A549 (cell line): ENCODE measurements around the gene LY6G6D. TPM values are rescaled to one million over a fixed set of nuclear protein-coding genes. Genes with fewer than 3 reads are reported as not detected.
A peak's percentile ranks its signal among the peaks of the same experiment; 100 is the strongest.

Experiments used
- ATAC-seq, 2 experiments: fragments of 200-7000 bp in 1 of 2; fragments of >200 bp in 1 of 2; cut with Nextera tagmentation in 1 of 2; cut with Tn5 transposase in 1 of 2; 3 replicates each; pipeline versions ENCODE4 v1.8.0 to v1.9.1; 2018 to 2020; ENCODE audit warnings: mild to moderate bottlenecking in 1 of 2, moderate library complexity in 1 of 2
- CTCF ChIA-PET: fragments of 300-600 bp; sonication (Branson Sonifier 250); formaldehyde crosslinking; extraction: SDS; loops from one replicate; lab custom pipeline; 2021; ENCODE audit warnings: antibody characterized with exemption, inconsistent platforms; lab: Yijun Ruan, JAX
- POLR2A ChIA-PET: fragments of 350-600 bp; formaldehyde crosslinking; extraction: SDS; loops from one replicate; lab custom pipeline; 2021; ENCODE audit warnings: antibody characterized with exemption, inconsistent platforms; lab: Yijun Ruan, JAX
- DNase-seq, 2 experiments: peaks; one replicate each; pipeline versions ENCODE4 v3.0.0 to v3.0.0-alpha.2; 2011 to 2016; ENCODE audit warnings: low read depth in 1 of 2, low spot score in 1 of 2
- FAIRE-seq: peaks from 2 replicates; lab custom pipeline; 2011; peaks lifted over from hg19 to GRCh38; lab: Jason Lieb, UNC
- H3K27ac ChIP-seq, 2 experiments: fragments of >200 bp; sonication (Bioruptor Twin); formaldehyde crosslinking; 3 replicates each; pipeline ENCODE4 v1.5.1; 2016 to 2017
- H3K4me1 ChIP-seq: fragments of >200 bp; sonication (Bioruptor Twin); formaldehyde crosslinking; 3 replicates; pipeline ENCODE4 v1.6.1; 2016
- H3K4me2 ChIP-seq: fragments of >200 bp; sonication (Bioruptor Twin); formaldehyde crosslinking; 3 replicates; pipeline ENCODE4 v1.6.1; 2016
- H3K4me3 ChIP-seq: fragments of >200 bp; sonication (Bioruptor Twin); formaldehyde crosslinking; 3 replicates; pipeline ENCODE4 v1.5.1; 2016
- H3K9me3 ChIP-seq: fragments of >200 bp; sonication (Bioruptor Twin); formaldehyde crosslinking; 3 replicates; pipeline ENCODE4 v1.6.1; 2016
- BCL3 ChIP-seq: fragments of >200 bp; sonication (Bioruptor Twin); formaldehyde crosslinking; IDR thresholded peaks from 3 replicates; pipeline ENCODE4 v1.6.1; 2016
- CBX2 ChIP-seq: fragments of 200-600 bp; sonication (generic); IDR thresholded peaks from 2 replicates; pipeline ENCODE4 v1.6.1; 2016; ENCODE audit warnings: low read depth, mild to moderate bottlenecking, borderline replicate concordance
- CHD2 ChIP-seq: fragments of 150-350 bp; IDR thresholded peaks from 2 replicates; pipeline ENCODE4 v1.6.1; 2014; ENCODE audit warnings: low read length; ENCODE audit not compliant: partially characterized antibody
- CTCF ChIP-seq: fragments of >200 bp; sonication (Bioruptor Twin); formaldehyde crosslinking; IDR thresholded peaks from 3 replicates; pipeline ENCODE4 v1.5.1; 2016
- E2F6 ChIP-seq: IDR thresholded peaks from 2 replicates; pipeline ENCODE4 v1.6.1; 2012; ENCODE audit warnings: low read depth, borderline replicate concordance
- GATA3 ChIP-seq: IDR thresholded peaks from 2 replicates; pipeline ENCODE4 v1.6.1; 2012; ENCODE audit warnings: borderline replicate concordance
- JUNB ChIP-seq: fragments of >200 bp; sonication (Bioruptor Twin); formaldehyde crosslinking; IDR thresholded peaks from 2 replicates; pipeline ENCODE4 v1.6.1; 2016
- MAX ChIP-seq: IDR thresholded peaks from 2 replicates; pipeline ENCODE4 v1.6.1; 2012
- NFE2L2 ChIP-seq: fragments of 150-350 bp; conservative IDR thresholded peaks from 2 replicates; pipeline ENCODE4 v1.6.1; 2014; ENCODE audit warnings: low read length
- PHF8 ChIP-seq: fragments of 200-600 bp; sonication (generic); IDR thresholded peaks from 2 replicates; pipeline ENCODE4 v1.6.1; 2016; ENCODE audit warnings: low read depth, mild to moderate bottlenecking, antibody characterized with exemption, moderate library complexity, borderline replicate concordance
- POLR2A ChIP-seq: IDR thresholded peaks from 2 replicates; pipeline ENCODE4 v1.6.1; 2012; ENCODE audit warnings: mild to moderate bottlenecking, low read length
- RCOR1 ChIP-seq: fragments of 150-350 bp; IDR thresholded peaks from 2 replicates; pipeline ENCODE4 v1.6.1; 2014; ENCODE audit warnings: antibody characterized with exemption, low read length, low read depth
- REST ChIP-seq: fragments of 200-600 bp; sonication (generic); IDR thresholded peaks from 2 replicates; pipeline ENCODE4 v1.6.1; 2016; ENCODE audit warnings: antibody characterized with exemption, mild to moderate bottlenecking, moderate library complexity
- SREBF2 ChIP-seq: fragments of 450-650 bp; IDR thresholded peaks from 2 replicates; pipeline ENCODE4 v1.6.1; 2014; ENCODE audit warnings: mild to moderate bottlenecking, moderate library complexity
- ZC3H11A ChIP-seq: fragments of 450-650 bp; IDR thresholded peaks from 2 replicates; pipeline ENCODE4 v1.6.1; 2014; ENCODE audit warnings: antibody characterized with exemption, mild to moderate bottlenecking
- ZSCAN20 ChIP-seq: fragments of 250-450 bp; sonication (Bioruptor Pico); IDR thresholded peaks from 2 replicates; pipeline ENCODE4 v1.8.0; 2022; ENCODE audit warnings: mild to moderate bottlenecking, moderate library complexity
- WGBS: methylation state at CpG from one replicate; pipeline ENCODE4 v1.1.6; 2017; ENCODE audit errors: missing lambda C conversion rate; 5-methylcytosine and 5-hydroxymethylcytosine counted together
- polyA plus RNA-seq, 4 experiments: library from polyadenylated mRNA; depleted of rRNA in 3 of 4; stranded (reverse); fragments of >200 nt; fragmentation: RNase III in 1 of 4; extraction: RNeasy Plus Mini Kit Qiagen cat#74134 plus additional on column Dnase treatment in 1 of 4; gene quantifications; 2 replicates in 3 of 4; 3 replicates in 1 of 4; pipeline ENCODE4 v1.2.3, GENCODE V29; 2011 to 2017

LY6G6D gene
- polyA plus RNA-seq, 2 of the 4 experiments (the other 2 are of a cell fraction) = not detected

DNA sequence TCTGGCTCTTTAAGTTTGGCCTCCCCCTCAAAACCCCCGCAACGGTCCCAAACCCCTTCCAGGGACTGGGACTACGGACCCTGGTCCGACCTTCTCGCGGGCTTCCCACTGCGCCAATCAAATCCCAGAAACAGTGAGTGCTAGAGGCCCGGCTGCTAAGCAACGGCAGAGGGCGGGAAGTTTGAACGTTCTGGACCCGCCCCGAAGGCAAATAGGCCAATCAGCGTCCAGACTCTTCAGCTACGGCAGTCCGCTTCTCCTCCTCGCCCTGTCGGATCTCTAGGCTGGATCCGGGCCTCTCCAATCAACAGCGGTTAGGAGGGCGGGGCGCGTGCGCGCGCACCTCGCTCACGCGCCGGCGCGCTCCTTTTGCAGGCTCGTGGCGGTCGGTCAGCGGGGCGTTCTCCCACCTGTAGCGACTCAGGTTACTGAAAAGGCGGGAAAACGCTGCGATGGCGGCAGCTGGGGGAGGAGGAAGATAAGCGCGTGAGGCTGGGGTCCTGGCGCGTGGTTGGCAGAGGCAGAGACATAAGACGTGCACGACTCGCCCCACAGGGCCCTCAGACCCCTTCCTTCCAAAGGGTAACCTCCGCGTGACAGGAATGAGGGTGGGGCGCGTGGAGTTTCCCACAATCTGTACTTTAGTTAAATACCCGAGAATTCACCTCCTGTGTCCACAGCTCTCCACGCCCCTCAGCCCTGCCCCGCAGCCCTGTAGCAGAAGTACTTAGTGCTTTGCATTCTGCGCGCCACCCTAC lies 24.7 kb downstream of the LY6G6D start, which contains the start of gene MSH5 (continued):
- TF ChIP-seq MAX = peak; percentile 97
- TF ChIP-seq ZSCAN20 = no peak
- TF ChIP-seq CHD2 = peak; percentile 76
- TF ChIP-seq SREBF2 = no peak
- peak; percentile 95 for TF ChIP-seq E2F6
- TF ChIP-seq, all 56 proteins: peak for 8

DNA sequence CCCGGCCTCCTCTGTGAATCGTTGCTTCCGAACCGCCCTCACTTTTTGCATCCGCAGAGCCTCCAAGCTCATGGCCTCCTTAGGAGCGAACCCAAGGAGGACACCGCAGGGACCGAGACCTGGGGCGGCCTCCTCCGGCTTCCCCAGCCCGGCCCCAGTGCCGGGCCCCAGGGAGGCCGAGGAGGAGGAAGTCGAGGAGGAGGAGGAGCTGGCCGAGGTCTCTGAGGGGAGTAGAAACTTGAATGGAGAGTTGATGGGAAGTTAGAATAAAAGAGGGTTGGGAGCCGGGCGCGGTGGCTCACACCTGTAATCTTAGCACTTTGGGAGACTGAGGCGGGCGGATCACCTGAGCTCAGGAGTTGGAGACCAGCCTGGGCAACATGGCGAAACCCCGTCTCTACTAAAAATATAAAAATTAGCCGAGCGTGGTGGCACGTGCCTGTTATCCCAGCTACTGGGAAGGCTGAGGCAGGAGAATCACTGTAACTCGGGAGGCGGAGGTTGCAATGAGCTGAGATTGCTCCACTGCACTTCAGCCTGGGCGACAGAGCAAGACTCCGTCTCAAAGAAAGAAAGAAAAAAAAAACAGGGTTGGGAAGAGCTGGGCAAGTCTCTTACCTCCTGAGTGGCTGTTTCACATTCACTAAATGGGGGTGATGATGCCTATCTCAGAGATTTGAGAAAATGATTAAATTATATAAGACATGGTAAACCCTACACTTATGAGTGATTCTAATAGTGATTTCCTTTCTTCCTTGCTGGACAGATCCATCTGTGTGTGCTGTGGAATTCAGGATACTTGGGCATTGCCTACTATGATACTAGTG lies 25.5 kb downstream of the LY6G6D start:
- Histone ChIP-seq H3K4me3 (peak overlapping the region; percentile 67), H3K27ac (peak overlapping the region; percentile 86 to 89), H3K4me2 (peak overlapping the region; percentile 88), H3K9me3 (no peaks in the 10 kb centered on the region), H3K4me1 (peaks cover 42% of the 10 kb centered on the region)
- ATAC-seq (no peak), FAIRE-seq (no peak), DNase-seq (no peak)
- WGBS = 27% methylated on average over 28 of the region's 29 CpGs
- POLR2A ChIA-PET = no interaction called here
- TF ChIP-seq RCOR1 (no peak), POLR2A (no peak), BCL3 (no peak), GATA3 (no peak), REST (no peak), NFE2L2 (no peak), SREBF2 (no peak), JUNB (no peak), ZC3H11A (no peak), CTCF (no peak), MAX (no peak), CHD2 (no peak), CBX2 (no peak), PHF8 (no peak)
- CTCF ChIA-PET = interaction anchor here (0.6 to 4.5 kb wide), 3 partner anchors 11 to 29 kb away, joined by 5 to 30 read pairs (median 12); partner anchors contain the start of gene DDAH2
